ENCODE results near the gene TCP11L2. TPM values are rescaled to one million over a fixed set of nuclear protein-coding genes. Genes with fewer than 3 reads are reported as not detected.

Gene TCP11L2
- 2.3 and 2.5 TPM in 2 replicates for total RNA-seq (2014; rRNA removed; shearing (Covaris generic))

GRCh38 chr12:106302401-106303201 lies at the start of gene TCP11L2:
Gene TCP11L2 (plus strand): TSS chr12:106302733. CDS start chr12:106311076, 8,343 bp downstream.
- peak; percentile 87 for DNase-seq (ENCODE audit: low read depth)

- DNase-seq (ENCODE audit: low read depth): peak; percentile 35
Measured at GRCh38 chr12:106254724-106255123, 47.8 kb upstream of the TCP11L2 start.

GRCh38 chr12:106255493-106255892 lies 47.0 kb upstream of the TCP11L2 start:
- DNase-seq (ENCODE audit: low read depth): no peak

- DNase-seq (ENCODE audit: low read depth): no peak
Measured at GRCh38 chr12:106255952-106256351, 46.6 kb upstream of the TCP11L2 start.

- no peak for DNase-seq (ENCODE audit: low read depth)
Measured at GRCh38 chr12:106256524-106256923, 46.0 kb upstream of the TCP11L2 start.

- no peak for DNase-seq (ENCODE audit: low read depth)
Measured at GRCh38 chr12:106258226-106258625, 44.3 kb upstream of the TCP11L2 start.

- no peak for DNase-seq (ENCODE audit: low read depth)
Measured at GRCh38 chr12:106258935-106259334, 43.6 kb upstream of the TCP11L2 start.

- no peak for DNase-seq (ENCODE audit: low read depth)
Measured at GRCh38 chr12:106265116-106265515, 37.4 kb upstream of the TCP11L2 start.

GRCh38 chr12:106267535-106267934 lies 35.0 kb upstream of the TCP11L2 start:
- DNase-seq (ENCODE audit: low read depth): no peak

- no peak for DNase-seq (ENCODE audit: low read depth)
Measured at GRCh38 chr12:106269150-106269771, 33.3 kb upstream of the TCP11L2 start.

GRCh38 chr12:106271575-106272505 lies 30.7 kb upstream of the TCP11L2 start:
- no peak for DNase-seq (ENCODE audit: low read depth)

- no peak for DNase-seq (ENCODE audit: low read depth)
Measured at GRCh38 chr12:106273491-106273890, 29.0 kb upstream of the TCP11L2 start.

GRCh38 chr12:106274012-106274411 lies 28.5 kb upstream of the TCP11L2 start:
- DNase-seq (ENCODE audit: low read depth): no peak

GRCh38 chr12:106274575-106275121 lies 27.9 kb upstream of the TCP11L2 start:
- no peak for DNase-seq (ENCODE audit: low read depth)

GRCh38 chr12:106275458-106275857 lies 27.1 kb upstream of the TCP11L2 start:
- DNase-seq (ENCODE audit: low read depth): no peak

- DNase-seq (ENCODE audit: low read depth): no peak
Measured at GRCh38 chr12:106276032-106276740, 26.3 kb upstream of the TCP11L2 start.

- no peak for DNase-seq (ENCODE audit: low read depth)
Measured at GRCh38 chr12:106280106-106280505, 22.4 kb upstream of the TCP11L2 start.

GRCh38 chr12:106281056-106281782 lies 21.3 kb upstream of the TCP11L2 start:
- DNase-seq (ENCODE audit: low read depth): no peak

GRCh38 chr12:106281804-106282203 lies 20.7 kb upstream of the TCP11L2 start:
- DNase-seq (ENCODE audit: low read depth): no peak

GRCh38 chr12:106282457-106283097 lies 20.0 kb upstream of the TCP11L2 start:
- peak; percentile 65 for DNase-seq (ENCODE audit: low read depth)
